Muscle of arm (tissue), 12 donors: ENCODE results near the gene PYM1. TPM values are rescaled to one million over a fixed set of nuclear protein-coding genes. Genes with fewer than 3 reads are reported as not detected.

Experiments
- polyA plus RNA-seq, 12 donors: library from polyadenylated mRNA; unstranded; fragments of 120-200 nt; gene quantifications; one replicate each; pipeline ENCODE4 v1.2.1, GENCODE V29; 2013; ENCODE audit not compliant: insufficient read length in 12 of 12

Gene PYM1
- polyA plus RNA-seq, 12 donors, result 18.2 to 35.9 (median 21.8) TPM; not detected in 1

Other genes with a start within 250 kb of the PYM1 start
- gene ITGA7, start 220.0 kb downstream of the PYM1 start, polyA plus RNA-seq, result 100 to 1,000 TPM; 185 to 513 (median 349) TPM
- gene BLOC1S1, start 211.8 kb downstream of the PYM1 start, polyA plus RNA-seq, result 100 to 1,000 TPM in 1 of 12 donors, 10 to 100 TPM in 10, not detected in 1; 74.6 to 114 (median 91.6) TPM
- gene RDH5, start 207.5 kb downstream of the PYM1 start, polyA plus RNA-seq, result 10 to 100 TPM in 11 of 12 donors, not detected in 1; 10.4 to 50.8 (median 38.0) TPM
- gene CD63, start 198.9 kb downstream of the PYM1 start, polyA plus RNA-seq, result 100 to 1,000 TPM; 417 to 887 (median 763) TPM
- 10 to 100 TPM in 10 of 12 donors, 1 to 10 TPM in 2; 8.4 to 47.6 (median 13.4) TPM for gene GDF11, start 184.8 kb downstream of the PYM1 start, polyA plus RNA-seq
- 10 to 100 TPM in 11 of 12 donors, not detected in 1; 60.8 to 94.0 (median 83.5) TPM for gene SARNP, start 110.2 kb downstream of the PYM1 start, polyA plus RNA-seq
- gene ORMDL2, start 109.9 kb downstream of the PYM1 start, polyA plus RNA-seq, result 10 to 100 TPM in 11 of 12 donors, not detected in 1; 13.1 to 20.8 (median 17.6) TPM
- gene DNAJC14, start 98.3 kb downstream of the PYM1 start, polyA plus RNA-seq, result 10 to 100 TPM in 11 of 12 donors, not detected in 1; 18.6 to 27.5 (median 24.4) TPM
- gene MMP19, start 85.0 kb downstream of the PYM1 start, polyA plus RNA-seq, result 10 to 100 TPM in 1 of 12 donors, 1 to 10 TPM in 9, not detected in 2; 1.5 to 11.2 (median 2.3) TPM
- 100 to 1,000 TPM in 1 of 12 donors, 10 to 100 TPM in 9, not detected in 2; 10.1 to 108 (median 15.3) TPM for gene DGKA, start 3.3 kb upstream of the PYM1 start, polyA plus RNA-seq
- gene PMEL, start 38.1 kb upstream of the PYM1 start, polyA plus RNA-seq, result 10 to 100 TPM in 3 of 12 donors, 1 to 10 TPM in 4, under 1 TPM in 3, not detected in 2; 0.58 to 51.6 (median 1.9) TPM
- gene CDK2, start 38.9 kb upstream of the PYM1 start, polyA plus RNA-seq, result 10 to 100 TPM in 11 of 12 donors, not detected in 1; 20.1 to 59.4 (median 30.2) TPM
- 100 to 1,000 TPM in 11 of 12 donors, not detected in 1; 115 to 151 (median 130) TPM for gene RAB5B, start 46.2 kb upstream of the PYM1 start, polyA plus RNA-seq
- 10 to 100 TPM in 11 of 12 donors, not detected in 1; 12.0 to 30.1 (median 14.7) TPM for gene SUOX, start 69.4 kb upstream of the PYM1 start, polyA plus RNA-seq
- 10 to 100 TPM in 2 of 12 donors, 1 to 10 TPM in 9, not detected in 1; 6.4 to 18.9 (median 8.8) TPM for gene IKZF4, start 93.1 kb upstream of the PYM1 start, polyA plus RNA-seq
- 100 to 1,000 TPM in 11 of 12 donors, not detected in 1; 101 to 603 (median 433) TPM for gene RPS26, start 114.0 kb upstream of the PYM1 start, polyA plus RNA-seq
- gene ERBB3, start 152.3 kb upstream of the PYM1 start, polyA plus RNA-seq, result 1,000 to 10,000 TPM in 1 of 12 donors, 100 to 1,000 TPM in 11; 119 to 2,162 (median 195) TPM
- 100 to 1,000 TPM in 9 of 12 donors, 10 to 100 TPM in 2, not detected in 1; 94.9 to 156 (median 115) TPM for gene PA2G4, start 176.7 kb upstream of the PYM1 start, polyA plus RNA-seq
- gene RPL41, start 188.7 kb upstream of the PYM1 start, polyA plus RNA-seq, result over 10,000 TPM in 1 of 12 donors, 1,000 to 10,000 TPM in 11; 2,042 to 11,980 (median 5,603) TPM
- 1 to 10 TPM in 11 of 12 donors, not detected in 1; 3.3 to 8.8 (median 5.0) TPM for gene ZC3H10, start 190.4 kb upstream of the PYM1 start, polyA plus RNA-seq
- 10 to 100 TPM in 11 of 12 donors, not detected in 1; 40.1 to 83.4 (median 75.0) TPM for gene ESYT1, start 200.4 kb upstream of the PYM1 start, polyA plus RNA-seq
- 1,000 to 10,000 TPM in 2 of 12 donors, 100 to 1,000 TPM in 10; 364 to 1,212 (median 828) TPM for gene MYL6B, start 224.7 kb upstream of the PYM1 start, polyA plus RNA-seq
- 1,000 to 10,000 TPM in 11 of 12 donors, not detected in 1; 1,137 to 1,762 (median 1,374) TPM for gene MYL6, start 230.5 kb upstream of the PYM1 start, polyA plus RNA-seq